Measurements from ENCODE around the gene DKK2.

GRCh38 chr4:106979476-106979875 is 56.6 kb downstream of the DKK2 start:
- no peak for TF ChIP-seq PAX5 (IDR thresholded peaks at IDR 0.05; ENCODE audit: insufficient read depth, low read length, severe bottlenecking)
- no peak for TF ChIP-seq POLR2A (IDR thresholded peaks at IDR 0.05; ENCODE audit: low read depth, low read length)
